ENCODE data around the gene ATG2B. TPM values are rescaled to one million over a fixed set of nuclear protein-coding genes. Genes with fewer than 3 reads are reported as not detected.

Gene ATG2B
- total and polyA plus RNA-seq, 9 of the 15 experiments (the other 6 are each of a cell fraction or from before 2014, with no cell fraction given): 0.83 to 12.9 (median 8.7) TPM

DNA sequence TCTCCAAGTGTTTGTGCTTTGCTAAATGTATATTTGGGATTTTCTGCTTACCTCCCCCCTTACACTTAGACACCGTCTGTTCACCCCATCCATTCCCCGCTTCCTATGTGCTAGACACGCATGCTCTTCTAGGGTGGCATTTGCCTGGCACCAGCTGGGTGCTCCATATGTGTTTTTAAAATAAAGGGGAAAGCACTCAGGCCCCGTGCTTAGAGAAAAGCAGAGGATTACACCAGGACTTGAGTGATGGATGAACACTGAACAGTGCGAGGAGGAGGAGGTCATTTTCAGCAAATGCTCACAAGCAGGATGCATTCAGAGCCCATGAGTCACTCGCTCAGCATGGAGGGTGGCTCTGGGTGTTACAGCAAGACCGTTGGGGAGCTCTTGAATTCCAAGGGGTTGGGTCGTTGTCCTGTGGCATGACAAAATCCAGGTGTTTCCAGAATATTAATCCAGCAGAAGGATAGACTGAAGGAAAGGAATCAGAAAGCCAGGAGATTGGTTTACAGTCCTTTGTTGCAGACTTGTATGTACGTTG is 110.1 kb downstream of the ATG2B start:
- Histone ChIP-seq H2AFZ (ENCODE audit: low read depth, low read length) (no peak overlapping the region; the same call in 1 of the 2 replicates), H3K4me2 (ENCODE audit: insufficient read depth, low read length) (peak overlapping the region; percentile 68), H3K36me3 (ENCODE audit: control insufficient read depth, insufficient read depth, low read length) (no peaks in the 10 kb centered on the region), H3K79me2 (ENCODE audit: control insufficient read depth, insufficient read depth, low read length) (no peaks in the 10 kb centered on the region), H3K4me3 (no peak overlapping the region), H3K27ac (ENCODE audit: extremely low read depth, low read depth, low read length) (no peak overlapping the region), H4K20me1 (replicated peaks; ENCODE audit: control insufficient read depth, insufficient read depth, low read length) (no peaks in the 10 kb centered on the region), H3K27me3 (ENCODE audit: control insufficient read depth in 2 of 2, insufficient read depth in 2 of 2, low read length in 2 of 2) (peaks cover 9 to 13% of the 10 kb centered on the region in 2 experiments; a peak in 3 of 5 replicates), H3K9me1 (ENCODE audit: control insufficient read depth, insufficient read depth, low read length) (no peaks in the 10 kb centered on the region), H3K9ac (ENCODE audit: insufficient read depth in 1 of 2, low read depth in 2 of 2, low read length in 2 of 2) (no peak overlapping the region; a peak in 1 of 4 replicates), H3K9me3 (replicated peaks; ENCODE audit: control insufficient read depth, insufficient read depth, low read depth, low read length) (no peaks in the 10 kb centered on the region), H3K4me1 (replicated peaks in 1 of 2; ENCODE audit: control insufficient read depth in 2 of 2, insufficient read depth in 2 of 2, low read length in 2 of 2) (peaks cover 0 to 7% of the 10 kb centered on the region in 2 experiments; a peak in 2 of 5 replicates)
- ChIA-PET CTCF (ENCODE audit: low intra/inter-chr PET ratio) (no interaction called here), POLR2A (interaction anchor here (0.6 to 1.7 kb wide), 3 partner anchors 10 to 14 kb away, joined by 3 to 5 read pairs (median 3); no protein-coding TSS in a partner anchor)
- intact Hi-C loops (cut with micrococcal nuclease): no loop called here
- no peak for DNase-seq (ENCODE audit: extremely low read depth in 1 of 4, low spot score in 3 of 4)
- no peak for FAIRE-seq
- no peak for ATAC-seq
- no TSS peak for BruUV-seq (replicated peaks)
- in situ Hi-C loops (cut with MboI): loop anchor here (25.0 kb wide), 1 partner anchor 691 kb away; no protein-coding TSS in a partner anchor
- WGBS (ENCODE audit: insufficient coverage, low coverage, missing lambda C conversion rate): 12% methylated on average over 7 of the region's 9 CpGs
- TF ChIP-seq, protein P1, sequence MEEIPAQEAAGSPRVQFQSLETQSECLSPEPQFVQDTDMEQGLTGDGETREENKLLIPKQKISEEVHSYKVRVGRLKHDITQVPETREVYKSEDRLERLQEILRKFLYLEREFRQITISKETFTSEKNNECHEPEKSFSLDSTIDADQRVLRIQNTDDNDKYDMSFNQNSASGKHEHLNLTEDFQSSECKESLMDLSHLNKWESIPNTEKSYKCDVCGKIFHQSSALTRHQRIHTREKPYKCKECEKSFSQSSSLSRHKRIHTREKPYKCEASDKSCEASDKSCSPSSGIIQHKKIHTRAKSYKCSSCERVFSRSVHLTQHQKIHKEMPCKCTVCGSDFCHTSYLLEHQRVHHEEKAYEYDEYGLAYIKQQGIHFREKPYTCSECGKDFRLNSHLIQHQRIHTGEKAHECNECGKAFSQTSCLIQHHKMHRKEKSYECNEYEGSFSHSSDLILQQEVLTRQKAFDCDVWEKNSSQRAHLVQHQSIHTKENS (CRISPR knock-in tag; IDR thresholded peaks at IDR 0.05): no peak
- no peak for TF ChIP-seq SNRNP70 (optimal IDR thresholded peaks at IDR 0.05; ENCODE audit: low read depth, low read length)
- TF ChIP-seq, protein P2, sequence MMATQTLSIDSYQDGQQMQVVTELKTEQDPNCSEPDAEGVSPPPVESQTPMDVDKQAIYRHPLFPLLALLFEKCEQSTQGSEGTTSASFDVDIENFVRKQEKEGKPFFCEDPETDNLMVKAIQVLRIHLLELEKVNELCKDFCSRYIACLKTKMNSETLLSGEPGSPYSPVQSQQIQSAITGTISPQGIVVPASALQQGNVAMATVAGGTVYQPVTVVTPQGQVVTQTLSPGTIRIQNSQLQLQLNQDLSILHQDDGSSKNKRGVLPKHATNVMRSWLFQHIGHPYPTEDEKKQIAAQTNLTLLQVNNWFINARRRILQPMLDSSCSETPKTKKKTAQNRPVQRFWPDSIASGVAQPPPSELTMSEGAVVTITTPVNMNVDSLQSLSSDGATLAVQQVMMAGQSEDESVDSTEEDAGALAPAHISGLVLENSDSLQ (IDR thresholded peaks at IDR 0.05): no peak
- no peak for TF ChIP-seq LEF1 (IDR thresholded peaks at IDR 0.05)
- TF ChIP-seq, protein P3, sequence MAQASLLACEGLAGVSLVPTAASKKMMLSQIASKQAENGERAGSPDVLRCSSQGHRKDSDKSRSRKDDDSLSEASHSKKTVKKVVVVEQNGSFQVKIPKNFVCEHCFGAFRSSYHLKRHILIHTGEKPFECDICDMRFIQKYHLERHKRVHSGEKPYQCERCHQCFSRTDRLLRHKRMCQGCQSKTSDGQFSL (CRISPR knock-in tag; IDR thresholded peaks at IDR 0.05): no peak
- TF ChIP-seq, protein P3 (tag; IDR thresholded peaks at IDR 0.05): no peak
- TF ChIP-seq, protein P4, sequence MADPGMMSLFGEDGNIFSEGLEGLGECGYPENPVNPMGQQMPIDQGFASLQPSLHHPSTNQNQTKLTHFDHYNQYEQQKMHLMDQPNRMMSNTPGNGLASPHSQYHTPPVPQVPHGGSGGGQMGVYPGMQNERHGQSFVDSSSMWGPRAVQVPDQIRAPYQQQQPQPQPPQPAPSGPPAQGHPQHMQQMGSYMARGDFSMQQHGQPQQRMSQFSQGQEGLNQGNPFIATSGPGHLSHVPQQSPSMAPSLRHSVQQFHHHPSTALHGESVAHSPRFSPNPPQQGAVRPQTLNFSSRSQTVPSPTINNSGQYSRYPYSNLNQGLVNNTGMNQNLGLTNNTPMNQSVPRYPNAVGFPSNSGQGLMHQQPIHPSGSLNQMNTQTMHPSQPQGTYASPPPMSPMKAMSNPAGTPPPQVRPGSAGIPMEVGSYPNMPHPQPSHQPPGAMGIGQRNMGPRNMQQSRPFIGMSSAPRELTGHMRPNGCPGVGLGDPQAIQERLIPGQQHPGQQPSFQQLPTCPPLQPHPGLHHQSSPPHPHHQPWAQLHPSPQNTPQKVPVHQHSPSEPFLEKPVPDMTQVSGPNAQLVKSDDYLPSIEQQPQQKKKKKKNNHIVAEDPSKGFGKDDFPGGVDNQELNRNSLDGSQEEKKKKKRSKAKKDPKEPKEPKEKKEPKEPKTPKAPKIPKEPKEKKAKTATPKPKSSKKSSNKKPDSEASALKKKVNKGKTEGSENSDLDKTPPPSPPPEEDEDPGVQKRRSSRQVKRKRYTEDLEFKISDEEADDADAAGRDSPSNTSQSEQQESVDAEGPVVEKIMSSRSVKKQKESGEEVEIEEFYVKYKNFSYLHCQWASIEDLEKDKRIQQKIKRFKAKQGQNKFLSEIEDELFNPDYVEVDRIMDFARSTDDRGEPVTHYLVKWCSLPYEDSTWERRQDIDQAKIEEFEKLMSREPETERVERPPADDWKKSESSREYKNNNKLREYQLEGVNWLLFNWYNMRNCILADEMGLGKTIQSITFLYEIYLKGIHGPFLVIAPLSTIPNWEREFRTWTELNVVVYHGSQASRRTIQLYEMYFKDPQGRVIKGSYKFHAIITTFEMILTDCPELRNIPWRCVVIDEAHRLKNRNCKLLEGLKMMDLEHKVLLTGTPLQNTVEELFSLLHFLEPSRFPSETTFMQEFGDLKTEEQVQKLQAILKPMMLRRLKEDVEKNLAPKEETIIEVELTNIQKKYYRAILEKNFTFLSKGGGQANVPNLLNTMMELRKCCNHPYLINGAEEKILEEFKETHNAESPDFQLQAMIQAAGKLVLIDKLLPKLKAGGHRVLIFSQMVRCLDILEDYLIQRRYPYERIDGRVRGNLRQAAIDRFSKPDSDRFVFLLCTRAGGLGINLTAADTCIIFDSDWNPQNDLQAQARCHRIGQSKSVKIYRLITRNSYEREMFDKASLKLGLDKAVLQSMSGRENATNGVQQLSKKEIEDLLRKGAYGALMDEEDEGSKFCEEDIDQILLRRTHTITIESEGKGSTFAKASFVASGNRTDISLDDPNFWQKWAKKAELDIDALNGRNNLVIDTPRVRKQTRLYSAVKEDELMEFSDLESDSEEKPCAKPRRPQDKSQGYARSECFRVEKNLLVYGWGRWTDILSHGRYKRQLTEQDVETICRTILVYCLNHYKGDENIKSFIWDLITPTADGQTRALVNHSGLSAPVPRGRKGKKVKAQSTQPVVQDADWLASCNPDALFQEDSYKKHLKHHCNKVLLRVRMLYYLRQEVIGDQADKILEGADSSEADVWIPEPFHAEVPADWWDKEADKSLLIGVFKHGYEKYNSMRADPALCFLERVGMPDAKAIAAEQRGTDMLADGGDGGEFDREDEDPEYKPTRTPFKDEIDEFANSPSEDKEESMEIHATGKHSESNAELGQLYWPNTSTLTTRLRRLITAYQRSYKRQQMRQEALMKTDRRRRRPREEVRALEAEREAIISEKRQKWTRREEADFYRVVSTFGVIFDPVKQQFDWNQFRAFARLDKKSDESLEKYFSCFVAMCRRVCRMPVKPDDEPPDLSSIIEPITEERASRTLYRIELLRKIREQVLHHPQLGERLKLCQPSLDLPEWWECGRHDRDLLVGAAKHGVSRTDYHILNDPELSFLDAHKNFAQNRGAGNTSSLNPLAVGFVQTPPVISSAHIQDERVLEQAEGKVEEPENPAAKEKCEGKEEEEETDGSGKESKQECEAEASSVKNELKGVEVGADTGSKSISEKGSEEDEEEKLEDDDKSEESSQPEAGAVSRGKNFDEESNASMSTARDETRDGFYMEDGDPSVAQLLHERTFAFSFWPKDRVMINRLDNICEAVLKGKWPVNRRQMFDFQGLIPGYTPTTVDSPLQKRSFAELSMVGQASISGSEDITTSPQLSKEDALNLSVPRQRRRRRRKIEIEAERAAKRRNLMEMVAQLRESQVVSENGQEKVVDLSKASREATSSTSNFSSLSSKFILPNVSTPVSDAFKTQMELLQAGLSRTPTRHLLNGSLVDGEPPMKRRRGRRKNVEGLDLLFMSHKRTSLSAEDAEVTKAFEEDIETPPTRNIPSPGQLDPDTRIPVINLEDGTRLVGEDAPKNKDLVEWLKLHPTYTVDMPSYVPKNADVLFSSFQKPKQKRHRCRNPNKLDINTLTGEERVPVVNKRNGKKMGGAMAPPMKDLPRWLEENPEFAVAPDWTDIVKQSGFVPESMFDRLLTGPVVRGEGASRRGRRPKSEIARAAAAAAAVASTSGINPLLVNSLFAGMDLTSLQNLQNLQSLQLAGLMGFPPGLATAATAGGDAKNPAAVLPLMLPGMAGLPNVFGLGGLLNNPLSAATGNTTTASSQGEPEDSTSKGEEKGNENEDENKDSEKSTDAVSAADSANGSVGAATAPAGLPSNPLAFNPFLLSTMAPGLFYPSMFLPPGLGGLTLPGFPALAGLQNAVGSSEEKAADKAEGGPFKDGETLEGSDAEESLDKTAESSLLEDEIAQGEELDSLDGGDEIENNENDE (IDR thresholded peaks at IDR 0.05; ENCODE audit: low read depth, low read length): no peak
